ENCODE results near the gene CABCOCO1. TPM values are rescaled to one million over a fixed set of nuclear protein-coding genes. Genes with fewer than 3 reads are reported as not detected.

The CABCOCO1 gene
- total and polyA plus RNA-seq, 9 of the 15 experiments (the other 6 are each of a cell fraction or from before 2014, with no cell fraction given), result 0.04 TPM; not detected in 8

DNA sequence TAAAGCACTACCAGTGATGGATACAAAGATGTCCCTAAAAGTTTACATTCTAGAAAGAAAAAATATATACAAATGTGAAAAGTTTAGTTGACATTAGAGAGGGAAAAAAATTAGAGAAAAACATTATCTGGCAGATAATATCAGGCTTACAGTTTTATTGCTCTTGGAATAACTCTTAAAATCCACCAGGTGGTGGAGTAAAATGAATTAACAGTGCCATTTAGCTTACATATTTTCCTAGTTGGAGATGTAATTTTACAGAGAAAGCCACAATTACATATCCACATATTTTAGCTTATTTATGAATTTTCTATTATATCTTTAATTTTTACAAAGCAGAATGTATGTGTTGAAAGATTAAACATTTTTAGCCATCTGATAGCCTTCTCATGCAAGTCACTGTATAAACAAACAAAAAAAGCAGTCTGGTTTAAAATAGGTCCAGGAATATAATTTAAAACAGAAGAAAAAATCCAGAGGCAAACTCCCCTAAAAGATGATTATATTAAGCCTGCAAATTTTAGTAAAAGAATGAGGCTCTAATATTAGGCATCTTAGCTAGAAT lies 6.5 kb downstream of the CABCOCO1 start:
- intact Hi-C loops (cut with micrococcal nuclease) (loop anchor here (5.0 kb wide), 1 partner anchor 168 kb away; no protein-coding TSS in a partner anchor), in situ Hi-C loops (cut with MboI) (no loop called here)
- BruUV-seq (replicated peaks), result no TSS peak
- H3K36me3 ChIP-seq (ENCODE audit: control insufficient read depth, insufficient read depth, low read length), result no peaks in the 10 kb centered on the region
- no peak overlapping the region for H3K27ac ChIP-seq (ENCODE audit: extremely low read depth, low read depth, low read length)
- no peak for DNase-seq (ENCODE audit: extremely low read depth in 1 of 4, low spot score in 3 of 4)
- TF ChIP-seq HNRNPH1 (optimal IDR thresholded peaks at IDR 0.05; ENCODE audit: low read depth, low read length) (peak; percentile 13), HNRNPUL1 (IDR thresholded peaks at IDR 0.05; ENCODE audit: low read length) (no peak)
- H3K4me3 ChIP-seq, result no peak overlapping the region
- H2AFZ ChIP-seq (ENCODE audit: low read depth, low read length), result no peak overlapping the region
- ChIA-PET CTCF (ENCODE audit: low intra/inter-chr PET ratio) (no interaction called here), POLR2A (no interaction called here)
- H3K4me2 ChIP-seq (ENCODE audit: insufficient read depth, low read length), result no peak overlapping the region
- H3K4me1 ChIP-seq (replicated peaks in 1 of 2; ENCODE audit: control insufficient read depth in 2 of 2, insufficient read depth in 2 of 2, low read length in 2 of 2), result peaks cover 0 to 5% of the 10 kb centered on the region in 2 experiments; a peak in 1 of 5 replicates
- H3K9me3 ChIP-seq (replicated peaks; ENCODE audit: control insufficient read depth, insufficient read depth, low read depth, low read length), result no peaks in the 10 kb centered on the region
- FAIRE-seq, result no peak
- no peaks in the 10 kb centered on the region for H4K20me1 ChIP-seq (replicated peaks; ENCODE audit: control insufficient read depth, insufficient read depth, low read length)
- no peak for ATAC-seq
- no peak overlapping the region for H3K9ac ChIP-seq (ENCODE audit: insufficient read depth in 1 of 2, low read depth in 2 of 2, low read length in 2 of 2)
- no peaks in the 10 kb centered on the region for H3K79me2 ChIP-seq (ENCODE audit: control insufficient read depth, insufficient read depth, low read length)
- H3K9me1 ChIP-seq (ENCODE audit: control insufficient read depth, insufficient read depth, low read length), result no peaks in the 10 kb centered on the region
- no peaks in the 10 kb centered on the region for H3K27me3 ChIP-seq (ENCODE audit: control insufficient read depth in 2 of 2, insufficient read depth in 2 of 2, low read length in 2 of 2)

DNA sequence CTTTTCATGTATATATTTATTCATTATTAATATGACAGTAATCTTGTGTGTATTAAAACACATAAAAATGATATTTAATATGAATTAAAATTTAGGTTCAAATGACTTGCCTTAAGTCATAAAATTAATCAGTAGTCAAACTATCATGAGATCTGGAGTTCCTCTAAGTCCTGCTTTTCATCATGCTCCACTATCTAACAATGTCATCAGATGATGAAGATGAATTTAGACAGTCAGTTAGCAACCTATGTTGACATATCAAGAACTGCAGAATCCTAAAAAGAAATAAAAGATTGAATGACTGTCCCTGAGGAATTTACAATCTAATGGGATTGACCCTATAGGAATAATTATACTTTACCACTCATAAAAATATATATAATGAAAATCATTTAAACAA lies 7.1 kb downstream of the CABCOCO1 start:
- Histone ChIP-seq H3K36me3 (ENCODE audit: control insufficient read depth, insufficient read depth, low read length) (no peaks in the 10 kb centered on the region), H3K9me1 (ENCODE audit: control insufficient read depth, insufficient read depth, low read length) (no peaks in the 10 kb centered on the region), H3K4me1 (replicated peaks in 1 of 2; ENCODE audit: control insufficient read depth in 2 of 2, insufficient read depth in 2 of 2, low read length in 2 of 2) (peaks cover 0 to 5% of the 10 kb centered on the region in 2 experiments; a peak in 1 of 5 replicates), H3K4me3 (no peak overlapping the region), H3K4me2 (ENCODE audit: insufficient read depth, low read length) (no peak overlapping the region), H3K27ac (ENCODE audit: extremely low read depth, low read depth, low read length) (no peak overlapping the region), H3K27me3 (ENCODE audit: control insufficient read depth in 2 of 2, insufficient read depth in 2 of 2, low read length in 2 of 2) (no peaks in the 10 kb centered on the region), H3K9me3 (replicated peaks; ENCODE audit: control insufficient read depth, insufficient read depth, low read depth, low read length) (no peaks in the 10 kb centered on the region), H3K9ac (ENCODE audit: insufficient read depth in 1 of 2, low read depth in 2 of 2, low read length in 2 of 2) (no peak overlapping the region), H4K20me1 (replicated peaks; ENCODE audit: control insufficient read depth, insufficient read depth, low read length) (no peaks in the 10 kb centered on the region), H2AFZ (ENCODE audit: low read depth, low read length) (no peak overlapping the region), H3K79me2 (ENCODE audit: control insufficient read depth, insufficient read depth, low read length) (no peaks in the 10 kb centered on the region)
- no peak for DNase-seq (ENCODE audit: extremely low read depth in 1 of 4, low spot score in 3 of 4)
- ChIA-PET POLR2A (no interaction called here), CTCF (ENCODE audit: low intra/inter-chr PET ratio) (no interaction called here)
- no peak for FAIRE-seq
- no TSS peak for BruUV-seq (replicated peaks)
- intact Hi-C loops (cut with micrococcal nuclease), result loop anchor here (5.0 kb wide), 1 partner anchor 167 kb away; no protein-coding TSS in a partner anchor
- in situ Hi-C loops (cut with MboI), result no loop called here
- no peak for ATAC-seq
- no peak for TF ChIP-seq BACH1 (tag; IDR thresholded peaks at IDR 0.05)
- no peak for TF ChIP-seq NCOA2 (IDR thresholded peaks at IDR 0.05; ENCODE audit: partially characterized antibody in 2 of 2)
- TF ChIP-seq ZNF644 (tag; IDR thresholded peaks at IDR 0.05; ENCODE audit: low read depth), result no peak
- no peak for TF ChIP-seq BRF1 (IDR thresholded peaks at IDR 0.05; ENCODE audit: borderline replicate concordance, extremely low read depth, insufficient read length)
- no peak for TF ChIP-seq ZC3H4 (CRISPR knock-in tag; IDR thresholded peaks at IDR 0.05; ENCODE audit: borderline replicate concordance)
- no peak for TF ChIP-seq ZNF121 (CRISPR knock-in tag; conservative IDR thresholded peaks at IDR 0.05)

Measured in K562 (cell line).